Measurements from ENCODE around the gene BBS4.

The BBS4 gene

DNA sequence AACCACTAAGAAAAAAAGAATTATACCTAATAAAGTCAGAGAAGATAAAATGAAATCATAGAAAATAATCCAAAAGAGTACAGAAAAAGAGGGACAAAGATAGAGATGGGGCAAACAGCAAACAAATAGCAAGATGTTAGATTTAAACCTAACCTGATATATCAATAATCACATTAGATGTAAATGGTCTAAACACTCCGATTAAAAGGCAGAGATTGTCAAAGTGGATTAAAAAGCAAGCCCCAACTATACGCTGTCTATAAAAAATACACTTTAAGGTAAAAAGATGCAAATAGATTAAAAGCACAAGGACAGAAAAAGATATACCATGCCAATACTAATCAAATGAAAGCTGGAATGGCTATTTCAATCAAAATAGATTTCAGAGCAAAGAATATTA lies 80.8 kb downstream of the BBS4 start:
- DNase-seq: no peak

DNA sequence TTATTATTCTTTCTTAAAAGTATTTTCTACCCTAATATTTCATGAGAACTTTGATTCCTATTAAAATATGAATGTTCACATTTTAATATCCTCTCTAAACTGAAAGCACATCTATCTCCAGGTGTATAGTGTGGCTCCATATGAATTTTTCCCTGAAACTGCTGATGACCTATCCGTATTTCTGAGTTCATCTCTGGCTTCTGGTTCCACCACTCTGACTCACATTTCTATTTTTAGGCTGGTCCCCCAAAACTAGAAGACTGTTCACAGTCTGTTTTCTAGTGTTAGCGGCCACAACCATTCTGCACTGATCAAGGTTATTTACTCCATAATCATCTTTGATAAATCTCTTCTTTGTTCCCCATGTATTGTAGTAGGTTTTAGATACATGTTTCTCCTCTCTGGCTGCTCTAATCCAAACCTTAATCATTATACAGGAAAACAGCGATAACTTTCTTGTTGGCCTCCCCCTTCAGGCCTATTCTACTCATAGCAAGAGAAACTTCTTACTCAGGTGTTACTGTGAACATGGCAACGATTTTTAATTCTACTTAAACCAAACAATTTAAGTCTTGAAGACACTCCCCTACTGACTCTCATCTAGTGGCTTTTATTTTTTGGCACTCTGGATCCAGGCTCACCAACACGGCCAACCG lies 84.8 kb downstream of the BBS4 start:
- DNase-seq: no peak

DNA sequence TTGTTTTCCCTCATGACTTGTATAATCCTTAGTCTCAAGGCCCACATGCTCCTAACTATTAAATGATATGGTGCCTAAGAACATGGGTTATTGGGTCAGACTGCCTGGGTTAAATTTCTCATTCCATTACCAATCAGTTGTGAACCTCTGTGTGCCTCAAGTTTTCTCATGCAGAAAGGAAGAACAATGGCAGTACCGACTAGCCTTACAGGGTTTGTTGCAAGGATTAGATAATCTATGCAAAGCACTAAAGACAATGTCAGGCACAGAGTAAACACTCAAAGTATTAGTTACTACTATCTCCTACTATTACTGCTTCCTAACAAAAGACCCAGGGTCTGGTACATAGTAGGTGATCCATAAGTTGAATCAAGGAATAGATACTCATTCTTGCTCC lies 85.3 kb downstream of the BBS4 start:
- DNase-seq: no peak

DNA sequence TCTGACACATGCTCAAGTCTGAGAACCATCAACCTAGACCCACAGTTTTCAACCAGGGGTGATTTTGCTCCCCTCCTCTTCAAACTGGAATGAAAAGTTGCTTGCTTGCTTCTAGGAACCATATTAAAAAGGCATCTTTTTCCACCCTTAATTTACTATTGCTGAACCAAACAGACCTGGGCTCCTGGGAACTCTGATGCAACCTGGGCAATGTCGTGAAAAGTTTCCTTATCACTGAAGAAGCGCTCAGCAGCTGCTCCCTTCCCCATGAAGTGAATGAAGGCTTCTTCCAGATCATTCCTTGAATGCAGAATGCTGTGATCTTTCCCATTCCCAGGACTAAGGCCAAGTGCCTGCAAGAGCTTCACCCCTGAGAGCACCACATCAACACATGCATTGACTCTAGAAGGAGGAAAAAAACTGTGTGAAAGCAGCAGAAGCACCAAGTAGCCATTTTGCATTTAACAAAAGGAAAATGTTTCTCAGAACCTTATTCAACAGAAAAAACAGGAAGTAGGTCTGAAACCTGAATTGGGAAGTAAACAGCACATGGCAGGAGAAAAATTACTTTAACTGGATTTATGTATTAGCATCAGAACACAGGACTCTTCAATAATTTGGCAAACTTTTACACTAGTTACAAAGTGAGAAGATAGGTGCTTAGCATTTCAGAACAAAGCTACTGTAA lies 88.8 kb downstream of the BBS4 start:
- no peak for DNase-seq

DNA sequence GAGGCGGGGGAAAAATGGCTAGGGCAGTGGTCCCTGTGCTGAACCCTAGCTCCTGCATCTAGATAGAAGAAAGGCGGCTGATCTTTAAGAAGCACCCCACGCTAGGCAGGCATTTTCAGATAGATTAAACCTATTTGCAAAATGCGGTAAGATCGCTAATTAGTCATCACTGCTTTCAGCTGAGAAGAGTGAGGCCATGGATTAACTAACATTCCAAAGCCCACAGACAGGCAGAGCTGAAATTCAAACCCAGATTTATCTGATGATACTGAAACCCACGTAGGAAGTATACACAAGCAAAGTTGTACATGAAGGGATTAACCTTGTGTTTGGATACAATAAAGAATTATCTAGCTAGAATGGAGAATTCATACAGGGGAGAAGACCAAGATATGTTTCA lies 92.8 kb downstream of the BBS4 start:
- DNase-seq: no peak

- DNase-seq: no peak
These were observed 95.6 kb downstream of the BBS4 start for GRCh38 chr15:72781631-72782030.

GRCh38 chr15:72782274-72783003 lies 96.4 kb downstream of the BBS4 start:
- DNase-seq: no peak

GRCh38 chr15:72783004-72783639 lies 97.1 kb downstream of the BBS4 start:
- peak; percentile 62 for DNase-seq

DNA sequence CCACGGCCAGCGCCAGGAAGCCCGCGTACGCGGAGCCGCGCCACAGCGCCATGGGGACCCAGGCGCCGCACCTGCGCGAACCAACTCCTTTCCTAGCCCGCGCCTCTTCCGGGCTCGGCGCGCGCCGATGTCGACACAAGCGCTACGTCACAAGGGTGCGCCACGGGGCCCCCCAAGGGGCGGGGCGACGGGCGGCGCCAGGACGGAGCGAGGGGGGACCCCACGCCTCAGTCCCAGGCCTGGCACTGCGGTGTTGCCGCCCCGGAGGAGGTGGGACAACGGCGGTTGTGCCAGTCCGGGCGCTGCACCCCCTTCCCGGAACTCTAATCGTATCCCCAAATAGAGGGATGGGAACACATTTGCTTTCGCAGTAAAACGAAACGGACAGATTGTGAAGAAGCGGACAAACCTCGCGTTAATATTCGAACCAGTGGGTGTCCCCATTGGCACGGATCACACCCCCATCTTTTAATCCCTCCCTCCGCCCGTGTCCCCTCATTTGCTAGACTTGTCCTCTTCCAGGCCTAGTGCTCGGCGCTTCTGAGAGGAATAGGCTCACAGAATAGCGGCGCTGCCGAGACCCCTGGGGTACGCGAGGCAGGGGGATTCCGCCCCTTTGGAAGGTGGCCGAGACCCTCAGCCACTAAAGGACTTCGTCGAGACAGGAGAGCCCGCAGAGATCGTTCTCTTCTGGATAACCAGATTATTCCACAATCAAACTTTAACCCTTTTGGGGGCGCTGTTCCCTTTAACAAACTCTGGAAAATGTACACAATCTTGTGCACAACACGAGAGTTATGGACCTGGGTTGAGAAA lies 97.8 kb downstream of the BBS4 start, which contains the start of gene ADPGK:
Gene ADPGK, minus strand, starts transcription at position 119 of the 816 bp plus-strand sequence. Its CDS starts 67 bp downstream, at position 52.
- DNase-seq: peak; percentile 96

GRCh38 chr15:72784456-72784876 lies 98.5 kb downstream of the BBS4 start:
- DNase-seq: no peak

DNA sequence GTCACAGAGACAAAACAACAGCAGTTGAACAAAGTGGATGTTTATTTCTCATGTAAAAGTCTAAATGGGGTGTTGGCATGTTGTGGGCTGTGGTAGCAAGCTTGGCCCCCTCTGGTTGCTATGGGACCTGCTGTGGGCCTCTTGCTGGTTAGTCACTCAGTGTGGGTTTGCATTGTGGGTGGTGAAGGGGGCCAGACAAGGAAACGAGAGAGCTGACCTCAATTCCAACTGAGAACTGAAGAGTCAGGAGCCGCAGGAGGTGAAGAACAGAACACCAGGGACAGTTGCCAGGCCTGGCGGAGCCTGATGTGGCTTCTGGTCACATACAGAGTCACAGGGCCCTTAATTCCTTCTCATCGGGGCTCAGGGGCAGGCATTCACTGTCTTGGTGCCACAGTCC lies 99.4 kb downstream of the BBS4 start:
- peak; percentile 79 for DNase-seq

DNA sequence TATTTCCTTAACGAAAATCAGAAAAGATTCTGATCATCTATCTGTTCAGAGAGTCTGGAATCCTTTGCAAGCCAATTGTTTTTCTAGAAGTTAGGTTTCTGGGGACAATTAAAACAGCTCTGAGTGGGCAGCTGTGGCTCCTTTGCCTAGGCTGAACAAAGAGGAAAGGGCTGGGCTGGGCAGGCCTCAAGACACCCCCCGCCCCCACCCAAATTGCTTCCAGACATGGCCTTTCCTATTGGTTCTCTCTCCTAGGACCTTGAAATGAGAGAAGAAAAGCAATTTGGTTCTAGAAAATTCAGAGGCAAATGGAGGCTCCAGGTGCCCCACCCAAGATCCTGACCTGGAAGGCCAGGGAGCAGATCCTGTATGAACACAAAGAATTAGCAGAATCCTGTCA lies 99.8 kb downstream of the BBS4 start:
- no peak for DNase-seq

DNA sequence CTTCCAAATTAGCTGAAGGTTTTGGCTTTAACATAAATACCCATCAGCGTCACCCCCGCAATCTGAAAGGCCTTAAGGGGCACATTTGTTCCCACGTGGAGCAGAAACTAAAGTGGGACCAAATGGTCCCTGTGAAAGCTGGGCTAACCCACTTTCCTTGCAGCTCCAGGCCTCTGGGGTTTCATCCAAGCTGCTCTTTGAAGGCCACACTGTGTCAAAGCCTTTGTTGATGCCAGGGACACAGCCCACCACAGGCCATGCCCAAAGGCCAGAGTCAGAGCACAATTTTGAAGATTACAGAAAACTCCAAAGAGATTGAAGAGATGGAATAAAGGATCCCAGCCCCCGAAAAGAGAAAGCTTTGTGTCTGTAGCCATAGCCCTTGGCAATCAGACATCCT lies 100.2 kb downstream of the BBS4 start:
- DNase-seq: no peak

DNA sequence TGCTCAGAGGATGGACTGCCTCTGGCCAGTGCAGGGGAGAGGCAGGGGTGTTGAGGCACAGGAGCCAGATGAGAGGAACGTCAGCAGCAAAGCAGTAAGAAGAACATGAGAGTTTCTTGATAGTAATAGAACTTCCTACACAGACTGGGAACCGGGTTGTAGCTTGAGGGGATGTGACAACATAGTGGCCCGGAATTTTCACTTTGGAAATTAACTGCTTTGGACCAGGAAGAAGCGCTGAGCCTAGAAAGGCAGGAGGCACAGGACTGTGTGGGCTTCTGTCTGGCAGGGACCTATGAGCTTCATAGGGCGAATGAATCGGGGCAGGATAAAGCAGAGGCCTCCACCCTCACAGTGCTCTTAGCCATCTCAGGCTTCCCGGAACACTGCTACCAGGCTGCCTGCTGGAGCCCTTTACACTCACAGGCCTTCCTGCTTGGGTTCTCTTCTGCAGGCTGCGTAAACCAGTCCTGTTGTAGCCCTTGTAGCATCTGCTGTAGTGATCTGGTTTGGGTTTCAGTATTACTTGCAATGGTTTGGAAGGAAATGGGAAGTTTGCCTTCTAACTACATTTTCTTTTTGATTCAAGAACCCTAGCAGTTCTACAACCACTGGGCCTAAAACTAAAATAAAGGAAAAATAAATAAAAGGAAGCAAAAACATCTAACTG lies 100.8 kb downstream of the BBS4 start:
- peak; percentile 5 for DNase-seq

DNA sequence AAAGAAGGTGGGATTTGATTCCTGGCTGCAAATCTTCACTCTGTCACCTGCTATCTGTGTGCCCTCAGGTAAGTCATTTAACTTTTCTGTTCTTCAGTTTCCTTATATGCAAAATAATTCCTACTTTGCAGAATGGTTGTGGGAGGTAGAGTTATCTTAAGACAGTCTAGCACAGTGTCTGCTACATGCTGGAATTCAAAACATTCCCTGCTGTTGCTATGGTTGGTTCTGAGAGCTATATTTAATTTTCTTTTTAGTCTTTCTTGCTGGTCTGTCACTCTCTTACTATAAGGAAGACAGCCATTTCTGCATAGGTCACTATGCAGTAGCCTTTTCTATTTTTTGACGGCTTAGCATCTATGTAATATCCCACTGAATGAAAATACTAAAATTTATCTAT lies 101.5 kb downstream of the BBS4 start:
- no peak for DNase-seq

All from CD4-positive, alpha-beta T cell treated with Interleukin-21 for 1 hour (primary cell).